SK-N-MC (cell line): ENCODE results near the gene GGCX.
A peak's percentile ranks its signal among the peaks of the same experiment; 100 is the strongest.
"Not testable (repeated sequence)": the region's sequence is repeated elsewhere in the genome, so short reads cannot be mapped to it uniquely, and the experiment has no call there.

Experiments
- DNase-seq: peaks from one replicate; pipeline ENCODE4 v3.0.0-alpha.2; 2011; ENCODE audit warnings: low read depth, low spot score
- H3K27ac ChIP-seq: fragments of 200-600 bp; sonication (generic); 2 replicates; pipeline ENCODE4 v1.5.1; 2016; ENCODE audit warnings: mixed run types
- H3K36me3 ChIP-seq: fragments of 200-600 bp; sonication (generic); 2 replicates; pipeline ENCODE4 v1.6.1; 2017; ENCODE audit warnings: antibody characterized with exemption, low read length, mixed read lengths; ENCODE audit not compliant: insufficient read depth
- H3K4me3 ChIP-seq: fragments of 200-600 bp; sonication (generic); 2 replicates; pipeline ENCODE4 v1.5.1; 2016
- H3K9ac ChIP-seq: fragments of 200-600 bp; sonication (generic); 2 replicates; pipeline ENCODE4 v1.8.0; 2017; ENCODE audit warnings: mixed run types, mixed read lengths; ENCODE audit not compliant: insufficient read length
- H3K9me3 ChIP-seq: fragments of 200-600 bp; sonication (generic); 2 replicates; pipeline ENCODE4 v1.6.1; 2017; ENCODE audit warnings: low read depth, mild to moderate bottlenecking, antibody characterized with exemption, low read length, moderate library complexity, mixed read lengths
- EZH2 ChIP-seq: fragments of 200-600 bp; sonication (generic); IDR thresholded peaks from one replicate; pipeline ENCODE4 v1.6.1; 2017; ENCODE audit warnings: antibody characterized with exemption
- FOXP2 ChIP-seq: optimal IDR thresholded peaks from 2 replicates; pipeline ENCODE3; 2011; ENCODE audit warnings: mild to moderate bottlenecking, moderate library complexity; ENCODE audit not compliant: insufficient read depth; ENCODE audit errors: extremely low read length, control extremely low read depth
- POLR2AphosphoS5 ChIP-seq: IDR thresholded peaks from 2 replicates; pipeline ENCODE4 v1.6.1; 2012; ENCODE audit warnings: mild to moderate bottlenecking, low read depth, low read length, borderline replicate concordance

GGCX gene

GRCh38 chr2:85560812-85561279 is 447 bp downstream of the GGCX start:
- DNase-seq: no peak
- peak overlapping the region; percentile 95 for H3K4me3 ChIP-seq
- H3K9me3 ChIP-seq: no peaks in the 10 kb centered on the region
- peak overlapping the region; percentile 70 for H3K9ac ChIP-seq
- H3K36me3 ChIP-seq: peaks cover 11% of the 10 kb centered on the region
- no peak overlapping the region for H3K27ac ChIP-seq
- TF ChIP-seq FOXP2 (no peak), POLR2AphosphoS5 (no peak), EZH2 (no peak)

- not testable (repeated sequence) for DNase-seq, H3K9me3 ChIP-seq, H3K27ac ChIP-seq
- Histone ChIP-seq H3K9ac (peak overlapping the region; percentile 70), H3K4me3 (peak overlapping the region; percentile 95), H3K36me3 (peaks cover 13% of the 10 kb centered on the region)
Measured at GRCh38 chr2:85560403-85560726, 928 bp downstream of the GGCX start.

GRCh38 chr2:85558160-85558559 is 3.1 kb downstream of the GGCX start:
- no peak overlapping the region for H3K4me3 ChIP-seq
- no peaks in the 10 kb centered on the region for H3K9me3 ChIP-seq
- no peak for DNase-seq
- TF ChIP-seq POLR2AphosphoS5 (no peak), FOXP2 (no peak), EZH2 (no peak)
- H3K27ac ChIP-seq: no peak overlapping the region
- H3K36me3 ChIP-seq: peaks cover 25% of the 10 kb centered on the region
- H3K9ac ChIP-seq: no peak overlapping the region

GRCh38 chr2:85557130-85557529 is 4.2 kb downstream of the GGCX start:
- TF ChIP-seq FOXP2 (no peak), EZH2 (no peak), POLR2AphosphoS5 (no peak)
- Histone ChIP-seq H3K4me3 (no peak overlapping the region), H3K9ac (no peak overlapping the region), H3K9me3 (no peaks in the 10 kb centered on the region), H3K27ac (no peak overlapping the region), H3K36me3 (peaks cover 30% of the 10 kb centered on the region)
- no peak for DNase-seq

DNA sequence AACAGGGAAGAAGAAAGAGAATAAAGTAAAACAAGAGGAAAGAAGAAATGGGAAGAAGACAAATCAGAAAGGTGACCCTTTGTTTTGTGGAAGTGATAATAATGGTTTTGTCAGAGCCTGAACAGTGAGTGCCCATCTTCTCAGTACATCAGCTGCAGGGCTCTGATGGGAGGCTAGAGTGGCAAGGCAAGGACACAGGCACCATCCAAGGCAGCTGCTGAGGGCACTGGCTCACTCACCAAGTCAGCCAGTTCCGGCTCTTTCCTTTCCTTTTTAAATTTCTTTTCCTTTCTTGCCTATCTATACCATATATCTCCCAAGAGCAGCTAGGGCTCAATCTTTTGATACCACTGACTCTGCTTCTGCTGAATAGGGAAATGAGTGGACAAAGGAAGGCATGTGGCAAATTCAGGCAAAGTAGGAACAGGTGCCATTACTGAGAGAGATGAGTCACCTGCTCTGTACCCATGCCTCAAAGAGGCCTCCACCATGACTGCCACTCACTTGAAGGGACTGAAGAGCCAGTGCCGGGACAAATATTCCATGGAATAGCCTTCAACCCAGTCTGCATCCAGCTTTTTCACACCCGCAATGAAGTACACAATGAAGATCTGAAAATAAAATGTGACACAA is 6.2 kb downstream of the GGCX start:
- H3K9ac ChIP-seq: no peak overlapping the region
- no peak for DNase-seq
- H3K27ac ChIP-seq: no peak overlapping the region
- H3K36me3 ChIP-seq: peaks cover 50% of the 10 kb centered on the region
- no peak for TF ChIP-seq POLR2AphosphoS5
- no peak for TF ChIP-seq FOXP2
- no peak for TF ChIP-seq EZH2
- H3K9me3 ChIP-seq: no peaks in the 10 kb centered on the region
- H3K4me3 ChIP-seq: no peak overlapping the region

DNA sequence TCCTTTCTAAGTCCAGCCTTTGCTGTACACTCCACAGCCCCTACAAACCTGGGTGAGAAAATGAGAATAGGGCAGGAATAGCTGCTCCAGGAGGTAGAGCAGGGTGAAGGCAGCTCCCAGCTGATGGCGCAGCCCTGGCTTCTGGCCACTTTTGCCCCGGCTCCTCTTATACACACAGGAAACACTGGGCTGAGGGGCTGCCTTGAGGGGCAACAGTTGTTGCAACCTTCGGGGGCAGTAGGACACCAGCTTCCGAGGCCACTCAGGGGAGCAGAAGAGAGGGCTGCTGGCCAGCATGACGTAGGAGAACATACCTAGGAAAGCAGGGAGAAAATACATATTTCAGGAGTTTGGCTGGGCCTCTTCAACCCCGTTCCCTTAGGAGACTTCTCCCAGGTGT is 8.1 kb downstream of the GGCX start:
- TF ChIP-seq FOXP2: no peak
- TF ChIP-seq EZH2: no peak
- TF ChIP-seq POLR2AphosphoS5: no peak
- H3K36me3 ChIP-seq: peaks cover 57% of the 10 kb centered on the region
- no peak overlapping the region for H3K9ac ChIP-seq
- no peak for DNase-seq
- H3K9me3 ChIP-seq: no peaks in the 10 kb centered on the region
- no peak overlapping the region for H3K4me3 ChIP-seq
- H3K27ac ChIP-seq: no peak overlapping the region

GRCh38 chr2:85551698-85552678 is 9.3 kb downstream of the GGCX start:
- H3K27ac ChIP-seq: no peak overlapping the region
- H3K36me3 ChIP-seq: peaks cover 56% of the 10 kb centered on the region
- no peak for TF ChIP-seq FOXP2
- TF ChIP-seq POLR2AphosphoS5: 0 out of 2 replicates have a peak, but pooled peaks have one; percentile 19
- no peak for TF ChIP-seq EZH2
- no peaks in the 10 kb centered on the region for H3K9me3 ChIP-seq
- DNase-seq: no peak
- H3K4me3 ChIP-seq: no peak overlapping the region
- no peak overlapping the region for H3K9ac ChIP-seq

DNA sequence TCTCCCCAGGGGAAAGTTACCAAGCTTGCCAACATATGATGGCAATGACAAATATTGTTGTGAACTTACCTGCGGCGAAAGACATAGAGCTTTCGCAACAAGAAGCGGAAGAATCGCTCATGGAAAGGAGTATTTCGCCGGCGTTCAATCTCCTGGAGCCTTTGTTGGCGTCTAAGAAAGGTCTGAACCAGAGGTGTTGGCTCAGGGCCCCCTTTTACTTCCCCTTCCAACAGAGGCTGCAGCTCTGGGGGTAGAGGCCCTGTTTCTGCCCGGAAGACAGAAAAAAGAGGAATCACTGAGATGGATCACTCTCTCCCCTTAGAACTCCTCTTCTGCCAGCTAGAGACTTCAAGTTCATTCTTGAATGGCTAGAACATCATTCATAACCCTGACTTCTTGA is 10.8 kb downstream of the GGCX start:
- Histone ChIP-seq H3K4me3 (no peak overlapping the region), H3K9ac (no peak overlapping the region), H3K9me3 (no peaks in the 10 kb centered on the region), H3K36me3 (peaks cover 62% of the 10 kb centered on the region), H3K27ac (no peak overlapping the region)
- TF ChIP-seq EZH2: no peak
- TF ChIP-seq FOXP2: no peak
- TF ChIP-seq POLR2AphosphoS5: no peak
- no peak for DNase-seq
